KOPT-K1 (cell line): ENCODE results near the gene CD274.
"Not testable (repeated sequence)": the region's sequence is repeated elsewhere in the genome, so short reads cannot be mapped to it uniquely, and the experiment has no call there.

Experiments used
- H3K27ac ChIP-seq: fragments of 200-600 bp; sonication (generic); 2 replicates; pipeline ENCODE4 v1.5.1; 2016; ENCODE audit warnings: antibody characterized with exemption, mild to moderate bottlenecking, low read depth, low read length; ENCODE audit not compliant: poor library complexity, severe bottlenecking
- H3K36me3 ChIP-seq: fragments of 200-600 bp; sonication (generic); 2 replicates; pipeline ENCODE4 v1.5.1; 2017; ENCODE audit warnings: antibody characterized with exemption, mild to moderate bottlenecking, low read length, moderate library complexity; ENCODE audit not compliant: insufficient read depth
- H3K9me3 ChIP-seq: fragments of 200-600 bp; sonication (generic); 2 replicates; pipeline ENCODE4 v1.5.1; 2017; ENCODE audit warnings: antibody characterized with exemption, low read length, mild to moderate bottlenecking; ENCODE audit not compliant: insufficient read depth, poor library complexity, severe bottlenecking

Gene CD274

DNA sequence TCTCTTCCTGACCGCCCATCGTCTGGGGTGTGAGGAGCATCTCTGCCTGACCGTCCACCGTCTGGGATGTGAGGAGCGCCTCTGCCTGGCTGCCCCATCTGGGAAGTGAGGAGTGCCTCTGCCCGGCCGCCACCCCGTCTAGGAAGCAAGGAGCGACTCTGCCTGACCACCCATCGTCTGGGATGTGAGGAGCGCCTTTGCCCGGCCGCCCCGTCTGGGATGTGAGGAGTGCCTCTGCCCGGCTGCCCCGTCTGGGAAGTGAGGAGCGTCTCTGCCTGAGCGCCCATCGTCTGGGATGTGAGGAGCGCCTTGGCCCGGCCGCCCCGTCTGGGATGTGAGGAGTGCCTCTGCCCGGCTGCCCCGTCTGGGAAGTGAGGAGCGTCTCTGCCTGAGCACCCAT is 17.0 kb upstream of the CD274 start:
- not testable (repeated sequence) for H3K27ac ChIP-seq
- H3K9me3 ChIP-seq = peaks cover 14% of the 10 kb centered on the region
- H3K36me3 ChIP-seq = peaks cover 31% of the 10 kb centered on the region

DNA sequence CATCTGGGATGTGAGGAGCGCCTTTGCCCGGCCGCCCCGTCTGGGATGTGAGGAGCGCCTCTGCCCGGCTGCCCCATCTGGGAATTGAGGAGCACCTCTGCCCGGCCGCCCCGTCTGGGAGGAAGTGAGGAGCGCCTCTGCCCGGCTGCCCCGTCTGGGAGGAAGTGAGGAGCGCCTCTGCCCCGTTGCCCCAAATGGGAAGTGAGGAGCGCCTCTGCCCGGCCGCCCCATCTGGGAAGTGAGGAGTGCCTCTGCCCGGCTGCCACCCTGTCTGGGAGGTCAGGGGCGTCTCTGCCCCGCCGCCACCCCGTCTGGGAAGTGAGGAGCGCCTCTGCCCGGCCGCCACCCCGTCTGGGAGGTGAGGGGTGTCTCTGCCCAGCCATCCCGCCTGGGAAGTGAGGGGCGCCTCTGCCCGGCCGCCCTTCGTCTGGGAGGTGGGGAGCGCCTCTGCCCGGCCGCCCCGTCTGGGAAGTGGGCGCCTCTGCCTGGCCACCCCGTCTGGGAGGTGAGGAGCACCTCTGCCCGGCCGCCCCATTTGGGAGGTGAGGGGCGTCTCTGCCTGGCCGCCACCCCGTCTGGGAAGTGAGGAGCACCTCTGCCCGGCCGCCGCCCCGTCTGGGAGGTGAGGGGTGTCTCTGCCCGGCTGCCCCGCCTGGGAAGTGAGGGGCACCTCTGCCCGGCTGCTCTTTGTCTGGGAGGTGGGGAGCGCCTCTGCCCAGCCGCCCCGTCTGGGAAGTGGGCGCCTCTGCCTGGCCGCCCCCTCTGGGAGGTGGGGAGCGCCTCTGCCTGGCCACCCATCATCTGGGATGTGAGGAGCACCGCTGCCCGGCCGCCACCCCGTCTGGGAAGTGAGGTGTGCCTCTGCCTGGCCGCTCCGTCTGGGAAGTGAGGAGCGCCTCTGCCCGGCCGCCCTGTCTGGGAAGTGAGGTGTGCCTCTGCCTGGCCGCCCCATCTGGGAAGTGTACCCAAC is 16.2 kb upstream of the CD274 start:
- Histone ChIP-seq H3K9me3 (peaks cover 14% of the 10 kb centered on the region), H3K36me3 (peaks cover 30% of the 10 kb centered on the region)
- not testable (repeated sequence) for H3K27ac ChIP-seq

DNA sequence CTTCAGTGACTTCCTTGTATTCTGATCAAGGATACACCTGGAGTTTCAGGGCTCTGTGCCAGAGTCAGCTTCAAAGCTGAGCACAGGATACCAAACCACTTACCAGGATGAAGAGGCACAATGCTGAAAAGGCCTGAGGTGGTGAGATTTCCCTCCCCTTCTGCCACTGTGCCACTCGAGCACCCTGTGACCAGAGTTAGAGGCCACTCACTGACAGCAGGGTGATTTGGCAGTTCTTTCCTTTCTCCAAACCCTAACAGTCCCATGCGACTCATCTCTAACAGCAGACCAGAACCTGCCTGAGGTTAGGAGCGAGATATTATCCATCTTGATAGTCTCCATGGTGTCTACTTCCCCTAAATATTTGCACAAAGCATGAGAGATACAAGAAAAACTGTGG is 14.4 kb upstream of the CD274 start:
- peaks cover 17% of the 10 kb centered on the region for H3K36me3 ChIP-seq
- peaks cover 14% of the 10 kb centered on the region for H3K9me3 ChIP-seq
- H3K27ac ChIP-seq = no peak overlapping the region

DNA sequence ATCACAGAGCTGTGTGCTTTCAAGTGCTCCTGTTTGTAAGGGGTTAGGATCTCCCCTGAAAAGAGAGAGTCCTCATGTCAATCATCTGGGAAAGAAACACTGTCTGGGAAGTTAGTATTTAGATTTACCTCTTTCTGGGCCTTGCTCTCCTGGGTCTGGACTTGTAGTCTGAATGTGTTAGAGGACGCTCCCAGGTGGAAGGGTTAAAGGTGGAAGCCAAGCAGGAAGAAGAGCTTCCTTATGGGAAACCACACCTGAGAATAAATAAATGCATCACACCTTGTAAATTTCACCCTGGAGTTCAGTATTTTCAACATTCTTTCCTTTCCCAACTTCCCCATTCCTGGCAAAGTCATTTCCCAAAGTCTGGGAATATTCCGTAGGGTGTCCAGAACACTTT is 13.9 kb upstream of the CD274 start:
- Histone ChIP-seq H3K9me3 (peaks cover 14% of the 10 kb centered on the region), H3K36me3 (peaks cover 15% of the 10 kb centered on the region), H3K27ac (no peak overlapping the region)

DNA sequence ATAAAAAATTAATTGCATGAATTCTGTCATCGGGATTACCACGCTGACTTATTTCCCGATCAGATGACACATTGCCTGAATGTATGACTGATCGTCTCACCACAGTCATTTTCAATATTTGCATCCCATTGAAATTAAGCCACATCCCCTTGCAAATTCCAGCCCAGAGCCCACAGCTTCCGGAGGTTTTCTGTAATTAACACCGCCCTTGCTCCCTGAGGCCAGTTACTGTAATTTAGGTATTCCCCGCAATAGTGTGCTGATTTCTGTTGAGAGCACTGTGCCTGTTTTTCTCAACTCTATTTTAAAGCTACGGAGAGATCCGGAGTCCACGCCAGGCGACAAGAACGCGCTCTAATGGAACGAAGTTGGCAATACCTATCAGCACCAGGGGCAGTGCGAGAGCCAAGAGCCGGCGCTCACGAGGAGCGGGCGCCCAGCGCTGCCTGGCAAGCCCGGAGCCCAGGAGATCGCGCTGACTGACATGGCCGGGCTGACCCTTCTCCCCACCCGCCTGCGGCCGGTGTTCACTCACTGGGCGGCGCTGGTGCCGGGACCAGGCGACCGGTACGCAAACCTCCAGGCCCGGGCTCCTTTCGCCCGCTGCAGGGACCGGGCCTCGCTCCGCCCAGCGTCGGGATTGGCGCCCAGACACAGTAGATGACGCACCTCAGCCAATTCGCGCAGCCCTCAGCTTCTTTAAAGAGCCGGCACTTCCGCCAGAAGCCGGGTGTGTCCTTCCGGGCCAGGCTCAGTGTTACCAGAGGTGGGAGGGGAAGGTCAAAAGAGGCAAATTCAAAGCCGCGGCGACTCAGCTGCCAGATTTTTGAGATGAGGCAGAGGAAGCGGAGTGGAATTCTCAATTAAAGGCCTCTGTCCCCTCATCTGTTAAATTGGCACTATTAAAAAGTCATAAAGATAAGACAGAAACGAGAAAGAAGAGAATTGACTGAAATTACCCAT is 12.8 kb upstream of the CD274 start, which contains the start of gene PLGRKT:
Gene PLGRKT (minus strand): TSS at position 672 of the 963 bp plus-strand sequence. CDS start 5,948 bp downstream, outside the sequence.
- H3K36me3 ChIP-seq = peaks cover 9% of the 10 kb centered on the region
- H3K27ac ChIP-seq = peak within 1 kb of the TSS; percentile 70
- H3K9me3 ChIP-seq = peaks cover 14% of the 10 kb centered on the region

DNA sequence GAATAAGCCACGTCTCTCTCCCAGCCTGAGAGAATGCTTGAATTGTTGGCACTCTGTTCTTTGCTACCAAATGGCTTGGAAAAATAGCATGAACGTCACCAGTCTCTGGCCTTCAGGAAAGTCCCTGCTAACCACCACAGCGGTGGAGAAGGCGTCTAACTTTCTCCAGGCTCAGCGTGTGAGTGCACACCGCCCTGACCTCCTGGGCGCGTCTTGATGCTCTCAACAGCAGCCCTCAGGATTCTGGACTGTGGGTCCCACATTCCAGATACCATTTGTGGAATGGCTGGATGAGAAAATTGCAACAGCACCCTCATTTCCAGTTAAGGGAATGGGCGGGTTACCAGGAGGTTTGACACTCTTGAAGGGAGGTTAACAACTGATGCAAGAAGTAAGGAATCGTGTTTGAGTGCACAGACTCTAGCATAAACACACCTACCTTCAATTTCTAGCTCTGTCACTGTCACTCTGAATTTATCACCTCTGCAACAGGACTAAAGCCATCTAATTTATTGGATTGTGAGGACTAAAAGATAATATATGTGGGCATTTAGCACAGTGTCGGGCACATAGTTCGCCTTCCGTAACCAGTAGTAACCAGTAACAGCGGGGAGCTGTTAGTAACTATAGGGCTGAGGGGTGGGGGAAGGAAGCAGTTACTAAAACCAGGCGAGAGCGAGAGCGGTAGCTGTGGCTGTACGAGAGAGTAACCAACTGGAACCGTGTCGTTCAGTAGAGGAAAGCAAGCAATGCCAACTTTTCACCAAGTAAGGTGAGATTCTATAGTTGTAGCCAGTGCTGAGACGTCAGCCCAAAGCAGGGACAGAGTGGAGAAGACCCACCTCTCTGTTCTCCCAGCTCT is 11.8 kb upstream of the CD274 start:
- Histone ChIP-seq H3K36me3 (peaks cover 9% of the 10 kb centered on the region), H3K27ac (peak overlapping the region; percentile 70)

DNA sequence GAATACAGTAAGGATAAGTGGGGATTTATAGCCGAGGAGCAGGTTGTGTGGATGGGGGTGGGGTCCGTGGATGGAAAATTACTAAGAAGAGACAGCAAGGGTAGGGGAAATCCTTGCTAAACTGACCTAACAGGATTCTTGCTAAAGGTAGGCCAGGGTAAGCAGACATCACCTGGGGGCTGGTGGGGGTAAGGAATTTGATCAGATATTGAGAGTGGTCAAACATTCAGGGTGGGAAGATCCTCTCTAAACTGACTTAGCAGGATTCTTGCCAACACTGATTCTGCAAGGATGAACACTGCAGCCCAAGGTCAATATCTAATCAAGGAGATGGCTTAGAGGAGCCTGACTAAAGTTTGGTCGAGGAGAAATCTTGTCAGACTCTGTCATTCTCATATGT is 9.9 kb upstream of the CD274 start:
- H3K27ac ChIP-seq = no peak overlapping the region
- peaks cover 6% of the 10 kb centered on the region for H3K36me3 ChIP-seq
- no peaks in the 10 kb centered on the region for H3K9me3 ChIP-seq

More for the DNA sequence above, 11.8 kb upstream of the CD274 start:
- H3K9me3 ChIP-seq = peaks cover 9% of the 10 kb centered on the region

DNA sequence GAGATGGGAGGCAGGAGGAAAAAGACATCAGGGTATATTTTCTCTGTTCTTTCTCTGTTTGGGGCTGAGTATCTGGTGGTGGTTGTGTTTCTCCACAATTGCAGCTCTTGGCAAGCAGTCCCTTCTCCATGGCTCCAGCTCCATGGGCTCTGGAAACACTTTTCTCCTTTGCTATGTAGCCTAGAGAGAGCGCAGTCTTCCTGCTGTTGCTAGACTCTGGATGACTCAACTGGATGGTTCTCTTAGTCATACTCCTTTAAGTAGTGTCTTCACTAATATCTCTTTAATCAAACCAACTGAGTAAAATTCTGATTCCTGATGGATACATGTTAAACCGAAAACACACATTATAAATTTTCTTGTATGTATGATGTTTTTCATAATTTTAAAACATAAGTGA is 9.3 kb upstream of the CD274 start:
- no peaks in the 10 kb centered on the region for H3K9me3 ChIP-seq
- no peak overlapping the region for H3K27ac ChIP-seq
- H3K36me3 ChIP-seq = peaks cover under 1% of the 10 kb centered on the region; the same call in 1 of the 2 replicates

DNA sequence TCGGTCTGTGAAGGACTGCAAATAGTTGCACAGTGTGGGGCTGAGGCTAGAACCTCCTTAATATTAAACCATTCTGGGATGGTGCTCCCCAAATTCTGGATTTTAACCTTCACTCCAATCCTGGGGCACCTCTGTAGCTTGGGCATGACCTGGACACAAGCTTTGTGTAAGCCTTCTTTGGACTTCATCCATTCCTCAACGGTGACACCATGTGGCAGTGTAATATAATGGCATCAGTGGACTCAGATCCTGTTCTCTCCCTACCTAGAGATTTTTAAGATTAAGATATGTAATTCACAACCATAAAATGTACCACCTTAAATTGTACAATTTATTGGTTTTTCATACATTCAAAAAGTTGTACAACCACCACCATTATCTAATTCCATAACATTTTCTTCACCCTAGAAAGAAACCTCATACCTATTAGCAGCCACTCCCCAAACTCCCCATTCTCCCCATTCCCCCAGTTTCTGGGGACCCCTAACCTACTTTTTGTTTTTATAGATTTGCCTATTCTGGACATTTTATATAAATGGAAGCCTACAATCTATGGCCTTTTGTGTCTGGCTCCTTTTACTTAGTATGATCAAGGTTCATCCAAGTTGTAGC is 7.8 kb upstream of the CD274 start:
- no peak overlapping the region for H3K27ac ChIP-seq
- no peaks in the 10 kb centered on the region for H3K9me3 ChIP-seq
- H3K36me3 ChIP-seq = no peaks in the 10 kb centered on the region

DNA sequence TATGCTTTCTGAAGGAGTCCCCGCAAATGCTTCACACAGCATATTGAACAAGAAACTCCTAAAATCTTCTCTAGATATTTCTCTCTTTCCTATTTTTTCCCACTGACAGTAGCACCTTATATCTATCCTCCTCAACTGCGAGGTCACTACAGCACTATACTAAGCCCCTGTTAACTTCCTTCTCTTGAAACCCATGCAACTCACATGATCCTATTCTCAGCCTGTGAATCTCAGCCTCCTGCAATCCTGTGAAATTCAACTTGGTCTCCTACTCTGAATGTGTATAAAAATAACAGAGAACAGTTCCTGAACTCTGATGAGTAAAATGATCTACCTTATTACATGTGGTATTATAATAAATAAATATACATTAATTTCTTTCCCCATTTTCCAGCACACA is 6.5 kb upstream of the CD274 start:
- no peaks in the 10 kb centered on the region for H3K9me3 ChIP-seq
- H3K36me3 ChIP-seq = no peaks in the 10 kb centered on the region
- no peak overlapping the region for H3K27ac ChIP-seq

DNA sequence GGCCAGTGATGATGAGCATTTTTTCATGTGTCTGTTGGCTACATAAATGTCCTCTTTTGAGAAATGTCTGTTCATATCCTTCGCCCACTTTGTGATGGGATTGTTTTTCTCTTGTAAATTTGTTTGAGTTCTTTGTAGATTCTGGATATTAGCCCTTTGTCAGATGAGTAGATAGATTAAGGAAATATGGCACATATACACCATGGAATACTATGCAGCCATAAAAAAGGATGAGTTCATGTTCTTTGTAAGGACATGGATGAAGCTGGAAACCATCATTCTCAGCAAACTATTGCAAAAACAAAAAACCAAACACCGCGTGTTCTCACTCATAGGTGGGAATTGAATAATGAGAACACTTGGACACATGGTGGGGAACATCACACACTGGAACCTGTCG is 5.2 kb upstream of the CD274 start:
- not testable (repeated sequence) for H3K27ac ChIP-seq, H3K36me3 ChIP-seq, H3K9me3 ChIP-seq

DNA sequence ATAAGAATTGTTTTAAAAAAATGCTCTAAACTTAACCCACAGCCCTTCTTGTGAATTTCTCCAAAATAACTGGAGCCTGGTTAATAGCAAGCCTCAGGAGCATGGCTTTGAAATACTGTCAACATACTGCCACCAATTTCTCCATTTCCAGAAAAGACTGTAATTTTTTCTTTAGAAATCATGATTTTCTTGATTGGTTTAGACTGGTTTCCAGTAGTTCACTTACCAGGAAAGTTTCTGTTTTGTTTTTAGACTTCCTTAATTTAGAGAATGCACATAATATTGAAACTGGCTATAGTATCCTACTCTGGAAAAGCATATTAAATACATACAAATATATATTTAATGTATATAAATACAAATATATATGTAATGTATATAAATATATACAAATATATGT is 4.5 kb upstream of the CD274 start:
- Histone ChIP-seq H3K9me3 (no peaks in the 10 kb centered on the region), H3K36me3 (no peaks in the 10 kb centered on the region), H3K27ac (no peak overlapping the region)

DNA sequence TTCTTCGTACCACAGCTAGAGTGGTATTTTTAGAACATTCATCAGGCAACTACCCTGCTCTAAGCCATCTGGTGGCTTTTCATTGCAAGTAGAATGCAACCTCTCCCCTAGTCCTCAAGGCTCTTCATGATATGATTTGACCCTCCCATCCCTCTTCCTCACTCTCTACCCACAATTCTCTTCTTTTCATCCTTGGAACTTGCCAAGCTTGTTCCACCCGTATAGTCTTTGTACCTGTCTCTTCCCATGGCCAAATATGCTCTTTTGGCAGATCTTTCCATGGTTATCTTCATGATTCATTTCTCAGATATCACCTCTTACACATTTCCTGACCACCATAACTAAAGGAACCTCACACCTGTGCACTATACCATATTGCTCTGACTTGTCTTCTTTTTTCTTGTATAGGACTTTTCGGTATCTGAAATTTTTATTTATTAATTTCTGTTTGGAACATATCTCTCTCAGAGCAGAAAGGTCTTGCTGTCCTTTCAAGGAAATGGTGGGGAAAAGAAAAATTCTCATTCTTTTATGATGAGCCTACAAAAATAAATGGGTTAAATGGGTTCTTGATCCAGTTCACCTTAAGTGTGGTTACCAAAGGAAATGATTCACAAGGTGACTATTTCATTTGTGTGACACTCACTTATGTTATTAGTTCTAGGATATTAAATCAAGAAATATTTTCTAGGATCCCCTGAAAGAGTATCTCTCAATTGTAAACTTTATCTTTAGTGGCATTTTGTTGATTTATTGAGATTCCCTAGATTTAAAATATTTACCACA is 3.7 kb upstream of the CD274 start:
- no peaks in the 10 kb centered on the region for H3K36me3 ChIP-seq
- no peak overlapping the region for H3K27ac ChIP-seq
- H3K9me3 ChIP-seq = no peaks in the 10 kb centered on the region
